GM21528 (cell line): Measurements from ENCODE around the gene TNNI3.
"Not testable (repeated sequence)": the region's sequence is repeated elsewhere in the genome, so short reads cannot be mapped to it uniquely, and the experiment has no call there.

ENCODE experiments used
- ATAC-seq: cut with Tn5 transposase; IDR thresholded peaks from one replicate; pipeline ENCODE4 v1.9.1; 2021; ENCODE audit warnings: mild to moderate bottlenecking, moderate library complexity; ENCODE audit not compliant: unreplicated experiment, low FRiP score

Gene TNNI3

GRCh38 chr19:55116232-55116858, 41.2 kb downstream of the TNNI3 start:
- no peak for ATAC-seq

- no peak for ATAC-seq
Observed at GRCh38 chr19:55115446-55116065, 42.0 kb downstream of the TNNI3 start.

DNA sequence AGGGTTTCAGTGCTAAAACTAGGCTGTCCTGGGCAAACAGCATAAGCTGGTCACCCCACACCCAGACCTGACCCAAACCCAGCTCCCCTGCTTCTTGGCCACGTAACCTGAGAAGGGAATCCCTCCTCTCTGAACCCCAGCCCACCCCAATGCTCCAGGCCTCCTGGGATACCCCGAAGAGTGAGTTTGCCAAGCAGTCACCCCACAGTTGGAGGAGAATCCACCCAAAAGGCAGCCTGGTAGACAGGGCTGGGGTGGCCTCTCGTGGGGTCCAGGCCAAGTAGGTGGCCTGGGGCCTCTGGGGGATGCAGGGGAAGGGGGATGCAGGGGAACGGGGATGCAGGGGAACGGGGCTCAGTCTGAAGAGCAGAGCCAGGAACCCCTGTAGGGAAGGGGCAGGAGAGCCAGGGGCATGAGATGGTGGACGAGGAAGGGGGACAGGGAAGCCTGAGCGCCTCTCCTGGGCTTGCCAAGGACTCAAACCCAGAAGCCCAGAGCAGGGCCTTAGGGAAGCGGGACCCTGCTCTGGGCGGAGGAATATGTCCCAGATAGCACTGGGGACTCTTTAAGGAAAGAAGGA, 42.9 kb downstream of the TNNI3 start:
- no peak for ATAC-seq

GRCh38 chr19:55113570-55114039, 43.9 kb downstream of the TNNI3 start:
- no peak for ATAC-seq

DNA sequence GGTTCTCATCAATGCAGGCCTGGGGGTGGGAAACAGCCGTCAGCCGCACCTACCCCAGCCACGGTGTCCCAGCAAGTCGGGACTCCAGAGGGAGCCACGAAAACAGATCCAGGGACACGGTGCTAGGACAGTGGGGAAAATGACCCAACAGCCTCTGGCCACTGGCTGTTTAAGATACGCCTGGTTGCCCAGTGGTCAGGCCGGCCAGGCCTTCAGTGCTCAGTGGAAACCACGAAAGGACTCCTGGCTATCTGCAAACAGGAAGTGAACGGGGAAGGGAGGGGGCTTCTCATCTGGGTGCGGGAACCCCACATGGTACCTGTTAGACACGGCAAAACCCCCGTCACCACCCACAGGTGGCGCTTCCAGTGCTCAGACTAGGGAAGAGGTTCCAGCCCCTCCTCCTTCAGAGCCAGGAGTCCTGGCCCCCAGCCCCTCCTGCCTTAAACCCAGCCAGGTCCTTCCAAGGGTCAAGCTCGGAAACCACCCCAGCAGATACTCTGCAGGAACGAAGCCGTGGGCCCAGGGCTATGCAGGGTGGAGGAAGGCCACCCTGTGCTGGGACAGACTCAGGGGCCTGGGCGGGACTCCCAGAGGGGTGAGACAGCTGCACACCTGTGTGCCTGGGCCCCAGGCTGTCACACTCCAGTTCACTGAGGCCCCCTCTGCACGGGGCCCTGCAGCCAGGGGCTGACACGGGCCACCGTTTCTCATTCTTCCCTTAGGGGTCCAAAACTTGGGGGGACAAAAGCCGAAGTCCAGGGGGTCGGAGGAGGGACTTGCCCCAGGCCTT, 44.6 kb downstream of the TNNI3 start:
- ATAC-seq: no peak

- ATAC-seq: no peak
Observed at GRCh38 chr19:55112246-55112776, 45.2 kb downstream of the TNNI3 start.

DNA sequence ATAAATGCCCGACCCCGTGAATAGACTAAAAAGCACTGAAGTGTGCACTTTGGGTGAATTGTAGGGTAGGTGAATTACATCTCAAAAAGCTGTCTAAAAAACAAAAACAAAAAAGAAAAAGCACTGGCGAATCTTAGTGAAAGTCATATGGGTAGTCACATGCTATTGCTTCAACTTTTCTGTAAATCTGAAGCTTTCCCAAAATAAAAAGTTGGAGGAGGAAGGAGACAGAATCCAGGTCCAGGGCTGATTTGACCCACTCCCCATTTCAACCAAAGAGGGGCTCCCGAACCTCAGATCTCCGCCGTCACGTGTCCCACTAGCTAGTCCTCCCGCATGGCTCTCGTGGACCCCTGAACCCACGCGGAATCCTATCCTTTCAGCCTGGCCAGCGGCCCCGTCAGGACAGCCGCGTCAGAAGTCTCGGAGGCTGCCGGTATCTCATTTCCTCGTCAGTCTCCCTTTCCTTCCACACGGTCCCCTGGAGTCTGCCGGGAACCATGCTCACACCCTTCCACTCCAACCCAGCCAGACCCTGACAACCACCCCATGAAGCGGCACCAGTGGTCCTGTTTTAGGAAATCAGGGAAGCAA, 46.2 kb downstream of the TNNI3 start:
- ATAC-seq: no peak

DNA sequence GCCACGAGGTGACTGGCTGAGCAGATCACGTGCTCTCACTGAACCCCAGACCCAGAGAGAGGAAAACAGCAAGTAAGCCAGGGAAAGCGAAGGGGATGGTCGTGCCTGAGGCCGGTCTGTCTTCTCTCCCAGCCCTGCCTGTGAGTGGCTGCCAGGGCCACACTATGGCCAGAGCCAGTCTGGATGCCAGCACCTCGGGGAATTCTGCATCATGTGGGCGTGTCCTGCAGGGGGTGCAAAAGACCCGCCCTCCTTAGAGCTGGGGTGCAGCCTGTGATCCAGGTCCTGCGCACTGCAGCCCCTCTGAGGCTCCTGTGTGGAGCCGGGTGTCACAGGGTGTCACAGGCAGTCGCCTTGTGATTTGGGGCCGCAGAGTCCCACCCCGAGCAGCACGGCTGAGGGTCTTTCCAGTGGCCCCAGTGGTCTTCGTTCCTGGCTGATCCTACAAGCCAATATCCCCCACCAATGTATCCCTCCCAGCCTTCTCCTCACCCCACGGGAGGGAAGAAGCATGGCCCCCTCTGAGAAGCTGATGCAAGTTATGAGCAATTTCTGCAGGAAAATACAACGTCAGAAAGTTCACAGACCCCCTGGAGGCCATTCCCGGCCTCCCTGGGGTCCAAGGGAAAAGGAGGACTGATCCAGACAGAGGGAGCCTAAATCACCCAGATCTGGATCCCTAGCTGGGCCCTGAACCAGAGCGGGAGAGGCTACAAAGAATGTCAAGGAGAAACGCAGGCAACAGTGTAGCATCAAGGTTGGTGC, 47.8 kb downstream of the TNNI3 start:
- no peak for ATAC-seq

GRCh38 chr19:55107252-55107651, 50.3 kb downstream of the TNNI3 start:
- ATAC-seq: not testable (repeated sequence)

GRCh38 chr19:55106591-55106990, 50.9 kb downstream of the TNNI3 start:
- no peak for ATAC-seq

GRCh38 chr19:55105237-55105636, 52.3 kb downstream of the TNNI3 start:
- no peak for ATAC-seq

DNA sequence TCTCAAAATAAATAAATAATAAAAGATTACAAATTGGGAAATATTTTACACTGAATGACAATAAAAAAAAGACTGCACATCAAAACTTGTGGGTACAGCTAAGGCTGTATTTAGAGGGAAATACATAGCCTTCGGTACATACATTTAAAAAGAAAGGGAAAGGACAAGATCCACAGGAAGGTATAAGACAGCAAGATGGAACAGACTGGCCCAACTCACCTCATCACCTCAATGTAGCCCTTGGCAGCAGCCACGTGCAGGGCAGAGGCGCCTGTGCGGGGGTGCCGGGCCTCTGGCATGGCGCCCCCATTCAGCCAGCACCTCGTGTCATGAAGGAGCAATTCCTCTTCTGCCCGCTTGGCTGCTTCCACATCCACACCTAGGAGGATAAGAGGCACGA, 54.3 kb downstream of the TNNI3 start:
- ATAC-seq: no peak
